HepG2 (cell line): ENCODE data around the gene SHC1. TPM values are rescaled to one million over a fixed set of nuclear protein-coding genes. Genes with fewer than 3 reads are reported as not detected.
A peak's percentile ranks its signal among the peaks of the same experiment; 100 is the strongest.

Source experiments
- ATAC-seq: fragments of 200-7000 bp; cut with Tn5 transposase; 3 replicates; pipeline ENCODE4 v1.9.1; 2020; ENCODE audit warnings: mild to moderate bottlenecking, moderate library complexity
- BruUV-seq: library from RNA; stranded (reverse); fragments of 400-500 nt; replicated peaks from 2 replicates; lab custom pipeline; 2021; lab: Mats Ljungman, UMichigan
- CTCF ChIA-PET: fragments of 300-600 bp; formaldehyde crosslinking; extraction: SDS; loops from one replicate; lab custom pipeline; 2021; ENCODE audit warnings: low total read pairs, inconsistent platforms, low intra/inter-chr PET ratio; lab: Yijun Ruan, JAX
- POLR2A ChIA-PET: fragments of 350-600 bp; sonication (Branson Sonifier 250); formaldehyde crosslinking; loops from one replicate; lab custom pipeline; 2020; ENCODE audit warnings: antibody characterized with exemption, inconsistent platforms; lab: Yijun Ruan, JAX
- DNase-seq: peaks from one replicate; pipeline ENCODE4 v3.0.0-alpha.2; 2015; ENCODE audit warnings: low spot score
- FAIRE-seq: peaks from 3 replicates; lab custom pipeline; 2011; peaks lifted over from hg19 to GRCh38; lab: Jason Lieb, UNC
- H2AFZ ChIP-seq: one replicate; pipeline ENCODE4 v1.6.1; 2011; ENCODE audit warnings: low read length, inconsistent platforms
- H3K27ac ChIP-seq: fragments of 300-600 bp; 3 replicates; pipeline ENCODE4 v1.8.0; 2011; ENCODE audit warnings: mixed run types, mild to moderate bottlenecking, mixed read lengths, low read length, inconsistent platforms; ENCODE audit not compliant: insufficient read depth; ENCODE audit errors: extremely low read length
- H3K27me3 ChIP-seq, 2 experiments: fragments of 200-600 bp in 1 of 2; 2 replicates in 1 of 2; 3 replicates in 1 of 2; pipeline versions ENCODE4 v1.6.0 to v1.8.0; 2011; ENCODE audit warnings: low read length in 2 of 2, mild to moderate bottlenecking in 2 of 2, moderate library complexity in 2 of 2, inconsistent platforms in 1 of 2; ENCODE audit not compliant: insufficient read depth in 2 of 2, control insufficient read depth in 1 of 2
- H3K36me3 ChIP-seq, 2 experiments: fragments of 200-600 bp in 1 of 2; replicated peaks in 1 of 2; 2 replicates in 1 of 2; 3 replicates in 1 of 2; pipeline versions ENCODE4 v1.5.1 to v1.8.0; 2011; ENCODE audit warnings: low read length in 2 of 2, inconsistent platforms in 1 of 2; ENCODE audit not compliant: insufficient read depth in 2 of 2, control insufficient read depth in 1 of 2
- H3K4me1 ChIP-seq: 2 replicates; pipeline ENCODE4 v1.5.1; 2012; ENCODE audit warnings: low read length, inconsistent platforms; ENCODE audit not compliant: insufficient read depth
- H3K4me2 ChIP-seq: 2 replicates; pipeline ENCODE4 v1.6.0; 2011; ENCODE audit warnings: low read depth, low read length, inconsistent platforms
- H3K4me3 ChIP-seq, 3 experiments: fragments of 200-600 bp in 1 of 3; sonication (generic), shearing (Covaris generic) in 1 of 3; replicated peaks in 1 of 3; 2 replicates each; pipeline ENCODE4 v1.5.1; 2011 to 2016; ENCODE audit warnings: low read length in 3 of 3, inconsistent platforms in 2 of 3, low read depth in 2 of 3, mild to moderate bottlenecking in 2 of 3, control low read depth in 1 of 3, mixed read lengths in 1 of 3; ENCODE audit not compliant: insufficient read depth in 1 of 3
- H3K79me2 ChIP-seq: one replicate; pipeline ENCODE4 v1.6.1; 2011; ENCODE audit warnings: low read length, inconsistent platforms; ENCODE audit not compliant: insufficient read depth
- H3K9ac ChIP-seq: 2 replicates; pipeline ENCODE4 v1.6.0; 2011; ENCODE audit warnings: mild to moderate bottlenecking, low read depth, low read length, inconsistent platforms; ENCODE audit not compliant: insufficient read depth
- H3K9me3 ChIP-seq: 2 replicates; pipeline ENCODE4 v1.5.1; 2012; ENCODE audit warnings: mild to moderate bottlenecking, low read length
- H4K20me1 ChIP-seq: 2 replicates; pipeline ENCODE4 v1.6.0; 2011; ENCODE audit warnings: inconsistent platforms, mild to moderate bottlenecking, low read length, moderate library complexity; ENCODE audit not compliant: insufficient read depth
- ATM ChIP-seq: fragments of 450-650 bp; IDR thresholded peaks from 2 replicates; pipeline ENCODE4 v1.7.1; 2017; ENCODE audit warnings: mild to moderate bottlenecking, borderline replicate concordance
- JARID2 ChIP-seq: sonication (generic); formaldehyde crosslinking; IDR thresholded peaks from 2 replicates; pipeline ENCODE4 v1.8.1; 2023; ENCODE audit warnings: missing genetic modification reagents, inconsistent platforms; ENCODE audit not compliant: insufficient replicate concordance
- KLF16 ChIP-seq, 2 experiments: sonication (generic) in 1 of 2; formaldehyde crosslinking in 1 of 2; IDR thresholded peaks; 2 replicates each; pipeline versions ENCODE4 v1.6.1 to v1.8.0; 2016 to 2023; ENCODE audit warnings: missing genetic modification reagents in 2 of 2, missing compliant biosample characterization in 1 of 2
- PAWR ChIP-seq: sonication (generic); formaldehyde crosslinking; IDR thresholded peaks from 2 replicates; pipeline ENCODE4 v1.4.0; 2020; ENCODE audit warnings: missing genetic modification reagents, mild to moderate bottlenecking, borderline replicate concordance
- PCBP2 ChIP-seq: fragments of 200-400 bp; formaldehyde crosslinking; optimal IDR thresholded peaks from 2 replicates; pipeline ENCODE3; 2018; ENCODE audit warnings: low read length, low read depth; ENCODE audit not compliant: poor library complexity, severe bottlenecking
- PHB2 ChIP-seq: fragments of 450-650 bp; IDR thresholded peaks from 2 replicates; pipeline ENCODE4 v1.6.1; 2018; ENCODE audit not compliant: partially characterized antibody
- PLRG1 ChIP-seq: fragments of 450-650 bp; conservative IDR thresholded peaks from 2 replicates; pipeline ENCODE4 v1.6.1; 2016
- THAP11 ChIP-seq: IDR thresholded peaks from 2 replicates; pipeline ENCODE4 v1.6.1; 2016; ENCODE audit warnings: missing biosample characterization, missing genetic modification reagents
- ZNF383 ChIP-seq: sonication (generic); formaldehyde crosslinking; IDR thresholded peaks from 2 replicates; pipeline ENCODE4 v1.4.0; 2020; ENCODE audit warnings: missing genetic modification reagents, mild to moderate bottlenecking, borderline replicate concordance
- WGBS: methylation state at CpG from one replicate; pipeline ENCODE4 v1.1.6; 2017; ENCODE audit warnings: low lambda C conversion rate; 5-methylcytosine and 5-hydroxymethylcytosine counted together
- in situ Hi-C: cut with HindIII; loops from 2 replicates; pipeline ENCODE4 v1.10.0; 2017; ENCODE audit warnings: low pct_unique_long_range_greater_than_20kb; ENCODE audit not compliant: extremely low pct_ligation_motif_present
- intact Hi-C: fragments of 100-400 bp; cut with micrococcal nuclease; formaldehyde crosslinking; loops from one replicate; pipeline ENCODE4 v1.10.0; 2022; ENCODE audit not compliant: unreplicated experiment
- polyA plus RNA-seq, 8 experiments: library from polyadenylated mRNA; depleted of rRNA in 3 of 8; stranded (reverse) in 7 of 8; unstranded in 1 of 8; fragments of >200 nt; fragmentation: Illumina TruSeq in 4 of 8; extraction: Trizol in 4 of 8; gene quantifications; 2 replicates each; pipeline versions ENCODE4 v1.2.1 to v1.2.3, GENCODE V29; 2011 to 2016; ENCODE audit warnings: low read depth in 4 of 8, missing spikeins in 1 of 8, mixed read lengths in 1 of 8; ENCODE audit not compliant: insufficient read depth in 1 of 8
- total RNA-seq, 5 experiments: library from RNA; depleted of rRNA; stranded (reverse); fragments of >200 nt; fragmentation: Illumina TruSeq; extraction: Trizol; gene quantifications; 2 replicates each; pipeline ENCODE4 v1.2.3, GENCODE V29; 2016; ENCODE audit warnings: low read depth in 1 of 5
- TF ChIP-seq, protein P1 (sequence below): sonication (generic); formaldehyde crosslinking; IDR thresholded peaks from 2 replicates; pipeline ENCODE4 v1.4.0; 2020; ENCODE audit warnings: missing genetic modification reagents
- TF ChIP-seq, protein P2 (sequence below): sonication (generic); formaldehyde crosslinking; IDR thresholded peaks from 2 replicates; pipeline ENCODE4 v1.4.0; 2020; ENCODE audit warnings: missing genetic modification reagents, borderline replicate concordance
- TF ChIP-seq, protein P3 (sequence below): sonication (generic); formaldehyde crosslinking; IDR thresholded peaks from 2 replicates; pipeline ENCODE4 v1.5.0; 2020; ENCODE audit warnings: mild to moderate bottlenecking, missing genetic modification reagents
- TF ChIP-seq, protein P4 (sequence below): sonication (generic); formaldehyde crosslinking; IDR thresholded peaks from 2 replicates; pipeline ENCODE4 v1.4.0; 2020; ENCODE audit warnings: missing genetic modification reagents

SHC1 gene
- total and polyA plus RNA-seq, 2 of the 13 experiments (the other 11 are each of a cell fraction or from before 2014, with no cell fraction given), result 52.0 to 137 TPM

DNA sequence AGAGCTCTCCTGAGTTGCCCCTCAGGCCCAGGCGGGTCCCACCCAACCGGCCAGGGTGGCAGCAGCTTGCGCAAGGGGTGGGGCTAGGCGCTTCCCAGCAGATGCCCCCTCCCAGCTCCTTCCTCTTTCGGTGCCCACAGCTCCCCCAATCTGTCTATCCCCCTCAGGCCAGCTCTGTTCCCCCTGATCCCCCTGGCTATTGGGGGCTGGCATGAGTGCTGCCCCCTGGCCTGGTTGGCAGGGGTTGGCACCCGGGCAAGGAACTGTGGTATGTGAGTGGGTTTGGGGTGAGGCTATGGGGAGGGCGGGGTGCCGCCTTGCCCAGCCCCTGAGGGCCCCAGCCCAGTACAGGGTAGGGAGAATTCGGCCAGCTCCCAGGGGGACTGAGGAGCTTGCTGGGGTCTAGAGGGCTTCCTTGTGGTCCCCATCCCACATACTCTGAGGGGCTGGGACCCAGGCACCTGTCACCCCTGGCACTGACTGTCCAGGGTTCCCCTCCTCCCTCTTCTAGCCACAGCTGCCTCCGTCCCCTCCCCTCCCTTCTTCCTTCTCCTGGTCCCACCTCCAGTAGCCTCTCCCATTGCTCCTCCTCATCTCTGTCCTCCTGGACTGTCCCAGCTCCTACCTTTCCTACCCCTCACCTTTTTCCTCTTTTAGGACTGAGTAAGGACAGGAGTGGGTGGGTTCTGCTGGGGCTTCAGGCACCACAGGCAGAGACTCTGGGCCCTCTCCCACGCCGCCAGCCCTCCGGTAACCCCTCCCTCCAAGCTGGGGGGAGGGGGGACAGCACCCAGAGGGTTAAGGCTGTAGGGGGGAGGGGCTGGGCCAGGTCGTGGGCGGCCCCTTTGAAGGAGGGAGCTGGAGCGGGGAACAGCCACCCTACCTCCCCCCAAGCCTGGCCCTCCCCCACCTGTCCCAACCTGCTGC, 37.7 kb upstream of the SHC1 start:
- Histone ChIP-seq H3K4me3 (no peak overlapping the region; a peak in 1 of 6 replicates), H3K79me2 (peaks cover 41% of the 10 kb centered on the region), H3K27ac (peak overlapping the region; percentile 30), H3K9ac (peak overlapping the region; percentile 10; the same call in 1 of the 2 replicates), H3K9me3 (no peaks in the 10 kb centered on the region), H3K27me3 (no peaks in the 10 kb centered on the region), H3K4me2 (no peak overlapping the region), H3K36me3 (peaks cover 3 to 16% of the 10 kb centered on the region in 2 experiments; a peak in 3 of 5 replicates), H3K4me1 (peaks cover 93% of the 10 kb centered on the region), H2AFZ (no peak overlapping the region), H4K20me1 (peaks cover 10% of the 10 kb centered on the region; the same call in 1 of the 2 replicates)
- WGBS, result 91% methylated on average over 4 of the region's 16 CpGs
- no peak for DNase-seq
- ATAC-seq, result no peak
- intact Hi-C loops (no loop called here), in situ Hi-C loops (no loop called here)
- no peak for FAIRE-seq
- CTCF ChIA-PET, result no interaction called here
- POLR2A ChIA-PET, result interaction anchor here (0.8 to 0.9 kb wide), 2 partner anchors 9 kb away, joined by 3 read pairs; no protein-coding TSS in a partner anchor
- BruUV-seq, result no TSS peak
- TF ChIP-seq ATM (no peak), ZNF383 (CRISPR knock-in tag) (no peak), KLF16 (CRISPR knock-in tag; IDR thresholded peaks at IDR 0.05) (no peak), THAP11 (CRISPR knock-in tag) (no peak), PLRG1 (no peak), JARID2 (CRISPR knock-in tag) (no peak), PHB2 (no peak), PCBP2 (no peak), PAWR (no peak)
- TF ChIP-seq, protein P1, sequence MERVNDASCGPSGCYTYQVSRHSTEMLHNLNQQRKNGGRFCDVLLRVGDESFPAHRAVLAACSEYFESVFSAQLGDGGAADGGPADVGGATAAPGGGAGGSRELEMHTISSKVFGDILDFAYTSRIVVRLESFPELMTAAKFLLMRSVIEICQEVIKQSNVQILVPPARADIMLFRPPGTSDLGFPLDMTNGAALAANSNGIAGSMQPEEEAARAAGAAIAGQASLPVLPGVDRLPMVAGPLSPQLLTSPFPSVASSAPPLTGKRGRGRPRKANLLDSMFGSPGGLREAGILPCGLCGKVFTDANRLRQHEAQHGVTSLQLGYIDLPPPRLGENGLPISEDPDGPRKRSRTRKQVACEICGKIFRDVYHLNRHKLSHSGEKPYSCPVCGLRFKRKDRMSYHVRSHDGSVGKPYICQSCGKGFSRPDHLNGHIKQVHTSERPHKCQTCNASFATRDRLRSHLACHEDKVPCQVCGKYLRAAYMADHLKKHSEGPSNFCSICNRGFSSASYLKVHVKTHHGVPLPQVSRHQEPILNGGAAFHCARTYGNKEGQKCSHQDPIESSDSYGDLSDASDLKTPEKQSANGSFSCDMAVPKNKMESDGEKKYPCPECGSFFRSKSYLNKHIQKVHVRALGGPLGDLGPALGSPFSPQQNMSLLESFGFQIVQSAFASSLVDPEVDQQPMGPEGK (CRISPR knock-in tag), result peak; percentile 25; the same call in 1 of the 2 replicates
- TF ChIP-seq, protein P2, sequence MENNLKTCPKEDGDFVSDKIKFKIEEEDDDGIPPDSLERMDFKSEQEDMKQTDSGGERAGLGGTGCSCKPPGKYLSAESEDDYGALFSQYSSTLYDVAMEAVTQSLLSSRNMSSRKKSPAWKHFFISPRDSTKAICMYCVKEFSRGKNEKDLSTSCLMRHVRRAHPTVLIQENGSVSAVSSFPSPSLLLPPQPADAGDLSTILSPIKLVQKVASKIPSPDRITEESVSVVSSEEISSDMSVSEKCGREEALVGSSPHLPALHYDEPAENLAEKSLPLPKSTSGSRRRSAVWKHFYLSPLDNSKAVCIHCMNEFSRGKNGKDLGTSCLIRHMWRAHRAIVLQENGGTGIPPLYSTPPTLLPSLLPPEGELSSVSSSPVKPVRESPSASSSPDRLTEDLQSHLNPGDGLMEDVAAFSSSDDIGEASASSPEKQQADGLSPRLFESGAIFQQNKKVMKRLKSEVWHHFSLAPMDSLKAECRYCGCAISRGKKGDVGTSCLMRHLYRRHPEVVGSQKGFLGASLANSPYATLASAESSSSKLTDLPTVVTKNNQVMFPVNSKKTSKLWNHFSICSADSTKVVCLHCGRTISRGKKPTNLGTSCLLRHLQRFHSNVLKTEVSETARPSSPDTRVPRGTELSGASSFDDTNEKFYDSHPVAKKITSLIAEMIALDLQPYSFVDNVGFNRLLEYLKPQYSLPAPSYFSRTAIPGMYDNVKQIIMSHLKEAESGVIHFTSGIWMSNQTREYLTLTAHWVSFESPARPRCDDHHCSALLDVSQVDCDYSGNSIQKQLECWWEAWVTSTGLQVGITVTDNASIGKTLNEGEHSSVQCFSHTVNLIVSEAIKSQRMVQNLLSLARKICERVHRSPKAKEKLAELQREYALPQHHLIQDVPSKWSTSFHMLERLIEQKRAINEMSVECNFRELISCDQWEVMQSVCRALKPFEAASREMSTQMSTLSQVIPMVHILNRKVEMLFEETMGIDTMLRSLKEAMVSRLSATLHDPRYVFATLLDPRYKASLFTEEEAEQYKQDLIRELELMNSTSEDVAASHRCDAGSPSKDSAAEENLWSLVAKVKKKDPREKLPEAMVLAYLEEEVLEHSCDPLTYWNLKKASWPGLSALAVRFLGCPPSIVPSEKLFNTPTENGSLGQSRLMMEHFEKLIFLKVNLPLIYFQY, result no peak
- TF ChIP-seq, protein P3, sequence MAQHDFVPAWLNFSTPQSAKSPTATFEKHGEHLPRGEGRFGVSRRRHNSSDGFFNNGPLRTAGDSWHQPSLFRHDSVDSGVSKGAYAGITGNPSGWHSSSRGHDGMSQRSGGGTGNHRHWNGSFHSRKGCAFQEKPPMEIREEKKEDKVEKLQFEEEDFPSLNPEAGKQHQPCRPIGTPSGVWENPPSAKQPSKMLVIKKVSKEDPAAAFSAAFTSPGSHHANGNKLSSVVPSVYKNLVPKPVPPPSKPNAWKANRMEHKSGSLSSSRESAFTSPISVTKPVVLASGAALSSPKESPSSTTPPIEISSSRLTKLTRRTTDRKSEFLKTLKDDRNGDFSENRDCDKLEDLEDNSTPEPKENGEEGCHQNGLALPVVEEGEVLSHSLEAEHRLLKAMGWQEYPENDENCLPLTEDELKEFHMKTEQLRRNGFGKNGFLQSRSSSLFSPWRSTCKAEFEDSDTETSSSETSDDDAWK (CRISPR knock-in tag), result no peak
- TF ChIP-seq, protein P4, sequence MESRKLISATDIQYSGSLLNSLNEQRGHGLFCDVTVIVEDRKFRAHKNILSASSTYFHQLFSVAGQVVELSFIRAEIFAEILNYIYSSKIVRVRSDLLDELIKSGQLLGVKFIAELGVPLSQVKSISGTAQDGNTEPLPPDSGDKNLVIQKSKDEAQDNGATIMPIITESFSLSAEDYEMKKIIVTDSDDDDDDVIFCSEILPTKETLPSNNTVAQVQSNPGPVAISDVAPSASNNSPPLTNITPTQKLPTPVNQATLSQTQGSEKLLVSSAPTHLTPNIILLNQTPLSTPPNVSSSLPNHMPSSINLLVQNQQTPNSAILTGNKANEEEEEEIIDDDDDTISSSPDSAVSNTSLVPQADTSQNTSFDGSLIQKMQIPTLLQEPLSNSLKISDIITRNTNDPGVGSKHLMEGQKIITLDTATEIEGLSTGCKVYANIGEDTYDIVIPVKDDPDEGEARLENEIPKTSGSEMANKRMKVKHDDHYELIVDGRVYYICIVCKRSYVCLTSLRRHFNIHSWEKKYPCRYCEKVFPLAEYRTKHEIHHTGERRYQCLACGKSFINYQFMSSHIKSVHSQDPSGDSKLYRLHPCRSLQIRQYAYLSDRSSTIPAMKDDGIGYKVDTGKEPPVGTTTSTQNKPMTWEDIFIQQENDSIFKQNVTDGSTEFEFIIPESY (CRISPR knock-in tag), result 0 out of 2 replicates have a peak, but pooled peaks have one; percentile 8
